Heart right ventricle (tissue), 16 donors: Measurements from ENCODE around the gene CNTLN. TPM values are rescaled to one million over a fixed set of nuclear protein-coding genes. Genes with fewer than 3 reads are reported as not detected.

ENCODE experiments used
- ATAC-seq, 8 donors: fragments of 200-7000 bp; cut with Tn5 transposase; one replicate each; pipeline ENCODE4 v1.9.1; 2020; ENCODE audit warnings: mild to moderate bottlenecking in 8 of 8, moderate library complexity in 8 of 8, moderate number of reproducible peaks in 1 of 8
- DNase-seq, 2 donors: peaks; one replicate each; pipeline ENCODE4 v3.0.0-alpha.2; 2020
- H3K27ac ChIP-seq, 10 donors: fragments of 200-600 bp; sonication (generic) in 2 of 10; one replicate each; pipeline versions ENCODE4 v1.5.0 to v1.8.0; 2020 to 2022; ENCODE audit warnings: mild to moderate bottlenecking in 3 of 10
- H3K27me3 ChIP-seq, 7 donors: fragments of 200-600 bp; one replicate each; pipeline ENCODE4 v1.8.0; 2021 to 2022; ENCODE audit warnings: mild to moderate bottlenecking in 2 of 7
- H3K36me3 ChIP-seq, 9 donors: fragments of 200-600 bp; sonication (generic) in 1 of 9; one replicate each; pipeline versions ENCODE4 v1.5.0 to v1.8.0; 2020 to 2022; ENCODE audit warnings: mild to moderate bottlenecking in 2 of 9
- H3K4me1 ChIP-seq, 9 donors: fragments of 200-600 bp; sonication (generic) in 1 of 9; one replicate each; pipeline versions ENCODE4 v1.5.0 to v1.8.0; 2020 to 2022; ENCODE audit warnings: mild to moderate bottlenecking in 4 of 9
- H3K4me3 ChIP-seq, 10 donors: fragments of 200-600 bp; sonication (generic) in 2 of 10; one replicate each; pipeline versions ENCODE4 v1.5.0 to v1.8.0; 2020 to 2022; ENCODE audit warnings: mild to moderate bottlenecking in 7 of 10, moderate library complexity in 2 of 10
- H3K9me3 ChIP-seq, 11 donors: fragments of 200-600 bp in 10 of 11; sonication (generic) in 2 of 11; one replicate each; pipeline versions ENCODE4 v1.5.0 to v1.8.0; 2013 to 2022; ENCODE audit warnings: mild to moderate bottlenecking in 2 of 11, control low read depth in 1 of 11, moderate library complexity in 1 of 11
- CTCF ChIP-seq, 9 donors: fragments of 200-600 bp; sonication (generic) in 2 of 9; IDR thresholded peaks; one replicate each; pipeline versions ENCODE4 v1.5.0 to v1.8.0; 2021 to 2022; ENCODE audit warnings: antibody characterized with exemption in 9 of 9, mild to moderate bottlenecking in 5 of 9, moderate library complexity in 1 of 9
- WGBS, 2 donors: extraction: QIAGEN DNeasy Blood & Tissue Kit; methylation state at CpG; one replicate each; pipeline ENCODE4 v1.1.7; 2013; ENCODE audit warnings: inconsistent platforms in 1 of 2; 5-methylcytosine and 5-hydroxymethylcytosine counted together
- intact Hi-C, 10 donors: fragments of 100-400 bp; cut with DNase I; formaldehyde crosslinking; loops; one replicate each; pipeline versions ENCODE4 v1.11.1 to v1.14.2; 2022
- polyA plus RNA-seq, 2 donors: library from polyadenylated mRNA; stranded (reverse); fragments of 200-250 nt; gene quantifications; one replicate each; pipeline ENCODE4 v1.2.3, GENCODE V29; 2013
- total RNA-seq, 10 donors: library from RNA; stranded (reverse); fragmentation: NEBNext Ultra II Directional in 3 of 10; extraction: Animal tissue kit (Norgen Biotek cat#: 25700) in 3 of 10; gene quantifications; one replicate each; pipeline versions ENCODE4 v1.2.1 to v1.2.4, GENCODE V29; 2021 to 2023
- donor health status: Arrhythmogenic right ventricular cardiomyopathy.
- donor health status: ischemic (EF 13 %, LVEDD 7.1; RV severe dilation, severe dysfunction).
- donor health status: healthy with polysubstance abuse.
- donor health status: DM: no; HTN: yes; CAD: no.
- donor health status: DM: no; HTN: no; CAD: no.
- donor health status: ischemic (EF 25% LVEDD 6.9; RV normal size, moderate dysfunction).
- donor health status: ischemic (EF 25% LVEDD 5.7; RV mildly dilated, moderate dysfunction).
- donor health status: healthy.
- donor health status: DM: yes; HTN: yes; CAD: no.
- donor health status: Ischemic cardiomyopathy.
- donor health status: ischemic (EF 35%, LVEDD 5.7; RV mildly dilated, moderate dysfunction).
- donor health status: nonischemic (EF 11% LVEDD 7.7; RV severe dilation, severe dysfunction).
- donor health status: DM: yes; HTN: yes; CAD: no.
- donor health status: PGD.
- donor health status: ischemic (EF 29% LVEDD 5.4; RV normal size, mild dysfunction).
- donor health status: nonischemic (EF 23%, LVEDD 6.1; RV moderate dilation, normal function).

CNTLN gene
- total and polyA plus RNA-seq, 12 donors = 1.5 to 3.6 (median 2.2) TPM

- no peak for TF ChIP-seq CTCF (IDR thresholded peaks at IDR 0.05)
- Histone ChIP-seq H3K36me3 (peaks cover 0 to 27% (median 0%) of the 10 kb centered on the region in 9 donors), H3K27me3 (no peaks in the 10 kb centered on the region), H3K9me3 (peaks cover 0 to 8% (median 0%) of the 10 kb centered on the region in 11 donors), H3K4me3 (no peak overlapping the region), H3K27ac (no peak overlapping the region), H3K4me1 (no peaks in the 10 kb centered on the region)
- WGBS, 2 donors = 98 to 100% methylated on average over 2 of the region's 2 CpGs
- intact Hi-C loops = no loop called here
- ATAC-seq = no peak
- no peak for DNase-seq
Observed at GRCh38 chr9:17367035-17367434, 232.2 kb downstream of the CNTLN start.

GRCh38 chr9:17380126-17380861, 245.5 kb downstream of the CNTLN start:
- H3K36me3 ChIP-seq = peaks cover 0 to 5% (median 0%) of the 10 kb centered on the region in 9 donors
- H3K27ac ChIP-seq = no peak overlapping the region
- H3K4me1 ChIP-seq = no peaks in the 10 kb centered on the region
- H3K27me3 ChIP-seq = no peaks in the 10 kb centered on the region
- ATAC-seq (no peak), DNase-seq (no peak)
- intact Hi-C loops = no loop called here
- no peak overlapping the region for H3K4me3 ChIP-seq
- no peak for TF ChIP-seq CTCF (IDR thresholded peaks at IDR 0.05)
- H3K9me3 ChIP-seq = peaks cover 0 to 7% (median 0%) of the 10 kb centered on the region in 11 donors
- 94 to 98% methylated on average over 5 of the region's 5 CpGs for WGBS, 2 donors

GRCh38 chr9:17387565-17387964, 252.7 kb downstream of the CNTLN start:
- H3K36me3 ChIP-seq = no peaks in the 10 kb centered on the region
- no peaks in the 10 kb centered on the region for H3K9me3 ChIP-seq
- intact Hi-C loops = no loop called here
- ATAC-seq (no peak), DNase-seq (no peak)
- no peaks in the 10 kb centered on the region for H3K4me1 ChIP-seq
- H3K27me3 ChIP-seq = no peaks in the 10 kb centered on the region
- H3K27ac ChIP-seq = no peak overlapping the region
- TF ChIP-seq CTCF (IDR thresholded peaks at IDR 0.05) = no peak
- no peak overlapping the region for H3K4me3 ChIP-seq

- Histone ChIP-seq H3K9me3 (no peaks in the 10 kb centered on the region), H3K4me3 (no peak overlapping the region), H3K4me1 (no peaks in the 10 kb centered on the region), H3K27ac (no peak overlapping the region), H3K36me3 (peaks cover 0 to 9% (median 0%) of the 10 kb centered on the region in 9 donors), H3K27me3 (no peaks in the 10 kb centered on the region)
- intact Hi-C loops = no loop called here
- TF ChIP-seq CTCF (IDR thresholded peaks at IDR 0.05) = no peak
- ATAC-seq (no peak), DNase-seq (no peak)
- 0% methylated on average over 1 of the region's 1 CpG for WGBS, 2 donors
Observed at GRCh38 chr9:17389026-17389425, 254.2 kb downstream of the CNTLN start.
